B cell (primary cell): Measurements from ENCODE around the gene ASCL5.

Experiments
- CTCF ChIP-seq: fragments of 200-600 bp; IDR thresholded peaks from one replicate; pipeline ENCODE4 v1.8.0; 2022; ENCODE audit warnings: antibody characterized with exemption, mild to moderate bottlenecking
- EZH2 ChIP-seq: IDR thresholded peaks from 2 replicates; pipeline ENCODE4 v1.6.1; 2012; ENCODE audit warnings: borderline replicate concordance, low read depth, mild to moderate bottlenecking, moderate library complexity, low read length; ENCODE audit not compliant: insufficient read depth, poor library complexity, severe bottlenecking

DNA sequence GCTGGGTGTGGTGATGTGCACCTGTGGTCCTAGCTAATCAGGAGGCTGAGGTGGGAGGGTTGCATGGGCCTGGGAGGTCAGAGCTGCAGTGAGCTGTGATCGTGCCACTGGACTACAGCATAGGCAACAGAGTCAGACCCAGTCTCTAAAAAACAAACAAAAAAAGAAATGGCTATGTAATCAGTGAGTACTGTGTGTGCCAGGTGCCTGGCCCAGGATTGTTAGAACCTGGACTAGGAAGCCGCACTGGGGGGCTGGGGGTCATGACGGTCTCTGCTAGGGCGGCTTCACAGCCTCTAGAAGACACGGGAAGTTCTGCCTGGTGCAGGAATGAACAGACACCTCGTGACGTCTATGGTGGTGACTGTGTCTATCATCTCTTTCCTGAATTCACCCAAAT lies 18.8 kb upstream of the ASCL5 start:
- TF ChIP-seq CTCF (no peak), EZH2 (no peak)
